ENCODE results near the gene RNF115. TPM values are rescaled to one million over a fixed set of nuclear protein-coding genes. Genes with fewer than 3 reads are reported as not detected.

Gene RNF115
- total RNA-seq = 6.8 and 8.2 TPM in 2 replicates

GRCh38 chr1:145823565-145824498 lies at the start of gene RNF115, which contains the start of gene POLR3C:
RNF115 (minus strand) TSS chr1:145824095; CDS start chr1:145823873, 222 bp downstream.
POLR3C (plus strand) TSS chr1:145824200; CDS start chr1:145825777, 1,577 bp downstream.

GRCh38 chr1:145858901-145859490 lies 35.1 kb upstream of the RNF115 start, which contains the start of gene PIAS3:
PIAS3 (minus strand) TSS chr1:145859081; CDS start chr1:145858990, 91 bp downstream.

GRCh38 chr1:145845514-145846161 lies 21.7 kb upstream of the RNF115 start, which contains the start of gene NUDT17:
NUDT17 (plus strand) TSS chr1:145845630; CDS start chr1:145845641, 11 bp downstream.

GRCh38 chr1:145719230-145720079 lies 104.4 kb downstream of the RNF115 start, which contains the start of gene CD160:
CD160 (plus strand) TSS chr1:145719499; CDS start chr1:145728328, 8,829 bp downstream.

GRCh38 chr1:145707183-145707867 lies 116.6 kb downstream of the RNF115 start, which contains the start of gene PDZK1:
PDZK1 (minus strand) TSS chr1:145707368; CDS start chr1:145688021, 19,347 bp downstream.

Other genes starting within 250 kb of the RNF115 start
- gene GPR89A, start 216.1 kb downstream of the RNF115 start, total RNA-seq = 20.8 and 32.6 TPM in 2 replicates
- 0.10 TPM in 1 of 2 replicates, not detected in the other for gene PDZK1, start 116.7 kb downstream of the RNF115 start, total RNA-seq
- gene CD160, start 104.6 kb downstream of the RNF115 start, total RNA-seq = not detected in 2 replicates
- gene POLR3C, start 105 bp upstream of the RNF115 start, total RNA-seq = 22.8 and 25.5 TPM in 2 replicates
- 0.69 and 1.4 TPM in 2 replicates for gene NUDT17, start 21.5 kb upstream of the RNF115 start, total RNA-seq
- gene PIAS3, start 35.0 kb upstream of the RNF115 start, total RNA-seq = 26.1 and 26.3 TPM in 2 replicates
- 4.2 and 5.0 TPM in 2 replicates for gene ANKRD35, start 61.8 kb upstream of the RNF115 start, total RNA-seq
- gene ITGA10, start 86.0 kb upstream of the RNF115 start, total RNA-seq = 12.8 and 13.1 TPM in 2 replicates
- 22.8 and 25.9 TPM in 2 replicates for gene PEX11B, start 94.6 kb upstream of the RNF115 start, total RNA-seq
- 115 and 134 TPM in 2 replicates for gene RBM8A, start 103.4 kb upstream of the RNF115 start, total RNA-seq
- gene LIX1L, start 133.9 kb upstream of the RNF115 start, total RNA-seq = 36.6 and 45.0 TPM in 2 replicates
- 0.39 and 0.75 TPM in 2 replicates for gene ANKRD34A, start 140.5 kb upstream of the RNF115 start, total RNA-seq
- gene POLR3GL, start 140.6 kb upstream of the RNF115 start, total RNA-seq = 10.4 and 13.9 TPM in 2 replicates
- gene TXNIP, start 172.5 kb upstream of the RNF115 start, total RNA-seq = 274 and 291 TPM in 2 replicates
- not detected in 2 replicates for gene HJV, start 197.6 kb upstream of the RNF115 start, total RNA-seq

Data from cardiac ventricle fibroblast (primary cell).